ENCODE results near the gene POLD1.

- no peak for TF ChIP-seq POLR2AphosphoS5 (IDR thresholded peaks at IDR 0.05; ENCODE audit: low read depth)
- no peak for TF ChIP-seq CTCF (IDR thresholded peaks at IDR 0.05; ENCODE audit: insufficient read depth, low read length)
- TF ChIP-seq GABPA (IDR thresholded peaks at IDR 0.05; ENCODE audit: low read depth): no peak
- TF ChIP-seq REST (IDR thresholded peaks at IDR 0.05; ENCODE audit: insufficient replicate concordance, low read depth): no peak
Observed at GRCh38 chr19:50393589-50393988, 9.4 kb downstream of the POLD1 start.

Measured in HL-60 (cell line).